Spleen (tissue), 11 donors: ENCODE results near the gene ADAM15. TPM values are rescaled to one million over a fixed set of nuclear protein-coding genes. Genes with fewer than 3 reads are reported as not detected.

Experiments used
- DNase-seq: peaks from one replicate; pipeline ENCODE4 v3.0.0-alpha.2; 2020
- H3K27ac ChIP-seq, 8 donors: fragments of 200-600 bp; sonication (generic) in 7 of 8; 1 replicate in 4 of 8; 2 replicates in 4 of 8; pipeline versions ENCODE4 v1.5.0 to v1.8.0; 2016 to 2021; ENCODE audit warnings: inconsistent platforms in 4 of 8, mild to moderate bottlenecking in 4 of 8, moderate library complexity in 1 of 8
- H3K27me3 ChIP-seq, 7 donors: fragments of 200-600 bp; sonication (generic) in 6 of 7; replicated peaks in 1 of 7; 1 replicate in 4 of 7; 2 replicates in 3 of 7; pipeline versions ENCODE4 v1.5.0 to v1.8.0; 2016 to 2021; ENCODE audit warnings: inconsistent platforms in 3 of 7, mild to moderate bottlenecking in 1 of 7
- H3K36me3 ChIP-seq, 6 donors: fragments of 200-600 bp; sonication (generic) in 5 of 6; 1 replicate in 4 of 6; 2 replicates in 2 of 6; pipeline versions ENCODE4 v1.5.0 to v1.8.0; 2016 to 2021; ENCODE audit warnings: inconsistent platforms in 2 of 6
- H3K4me1 ChIP-seq, 6 donors: fragments of 200-600 bp; sonication (generic) in 5 of 6; 1 replicate in 3 of 6; 2 replicates in 3 of 6; pipeline versions ENCODE4 v1.5.0 to v1.8.0; 2016 to 2021; ENCODE audit warnings: inconsistent platforms in 3 of 6
- H3K4me3 ChIP-seq, 8 donors: fragments of 200-600 bp; sonication (generic) in 7 of 8; 1 replicate in 4 of 8; 2 replicates in 4 of 8; pipeline versions ENCODE4 v1.5.0 to v1.8.0; 2016 to 2021; ENCODE audit warnings: inconsistent platforms in 4 of 8, mild to moderate bottlenecking in 4 of 8, moderate library complexity in 2 of 8
- H3K9me3 ChIP-seq, 8 donors: fragments of 200-600 bp; sonication (generic) in 7 of 8; 1 replicate in 4 of 8; 2 replicates in 4 of 8; pipeline versions ENCODE4 v1.5.0 to v1.8.0; 2016 to 2021; ENCODE audit warnings: inconsistent platforms in 4 of 8
- POLR2A ChIP-seq, 3 donors: fragments of 450-650 bp; IDR thresholded peaks; one replicate each; pipeline ENCODE4 v1.5.1; 2017; ENCODE audit warnings: antibody characterized with exemption in 3 of 3, mild to moderate bottlenecking in 1 of 3
- POLR2AphosphoS5 ChIP-seq, 3 donors: sonication (generic); formaldehyde crosslinking; IDR thresholded peaks; one replicate each; pipeline ENCODE4 v1.5.1; 2017; ENCODE audit warnings: antibody characterized with exemption in 3 of 3
- WGBS, 5 donors: extraction: QIAGEN DNeasy Blood & Tissue Kit in 3 of 5; methylation state at CpG; one replicate each; pipeline versions ENCODE4 v1.1.5 to v1.1.7; 2013 to 2018; 5-methylcytosine and 5-hydroxymethylcytosine counted together
- intact Hi-C: fragments of 100-400 bp; cut with DNase I; formaldehyde crosslinking; loops from one replicate; pipeline ENCODE4 v1.15.0; 2023; ENCODE audit warnings: low total_unique reads
- polyA plus RNA-seq, 3 donors: library from polyadenylated mRNA; stranded (reverse); fragments of 200-250 nt; gene quantifications; one replicate each; pipeline ENCODE4 v1.2.1, GENCODE V29; 2013
- total RNA-seq, 7 donors: library from RNA; depleted of rRNA in 3 of 7; stranded (reverse); fragments of >200 nt in 3 of 7; fragmentation: NEBNext Ultra II Directional in 4 of 7; extraction: Animal tissue kit (Norgen Biotek cat#: 25700) in 4 of 7; gene quantifications; one replicate each; pipeline versions ENCODE4 v1.1.0 to v1.2.1, GENCODE V29; 2016 to 2021
- TF ChIP-seq, protein P1 (sequence below), 11 experiments: fragments of 200-600 bp in 7 of 11; fragments of 450-650 bp in 4 of 11; sonication (generic) in 4 of 11; IDR thresholded peaks in 8 of 11; conservative IDR thresholded peaks in 3 of 11; 1 replicate in 7 of 11; 2 replicates in 4 of 11; pipeline versions ENCODE4 v1.4.0 to v1.8.0; 2016 to 2021; ENCODE audit warnings: antibody characterized with exemption in 11 of 11, inconsistent platforms in 4 of 11, mild to moderate bottlenecking in 1 of 11
- donor health status: healthy with polysubstance abuse.
- donor health status: DM: no; HTN: no; CAD: no; lungs with moderate emphysema.
- donor health status: DM: no; HTN: no; CAD: no.
- donor health status: Bipolar disorder and iron deficiency.
- donor health status: healthy.
- donor health status: DM: no; HTN: no; CAD: no.
- donor health status: DM: yes; HTN: yes; CAD: no.

Gene ADAM15
- total and polyA plus RNA-seq, 10 donors = 70.8 to 313 (median 86.6) TPM

DNA sequence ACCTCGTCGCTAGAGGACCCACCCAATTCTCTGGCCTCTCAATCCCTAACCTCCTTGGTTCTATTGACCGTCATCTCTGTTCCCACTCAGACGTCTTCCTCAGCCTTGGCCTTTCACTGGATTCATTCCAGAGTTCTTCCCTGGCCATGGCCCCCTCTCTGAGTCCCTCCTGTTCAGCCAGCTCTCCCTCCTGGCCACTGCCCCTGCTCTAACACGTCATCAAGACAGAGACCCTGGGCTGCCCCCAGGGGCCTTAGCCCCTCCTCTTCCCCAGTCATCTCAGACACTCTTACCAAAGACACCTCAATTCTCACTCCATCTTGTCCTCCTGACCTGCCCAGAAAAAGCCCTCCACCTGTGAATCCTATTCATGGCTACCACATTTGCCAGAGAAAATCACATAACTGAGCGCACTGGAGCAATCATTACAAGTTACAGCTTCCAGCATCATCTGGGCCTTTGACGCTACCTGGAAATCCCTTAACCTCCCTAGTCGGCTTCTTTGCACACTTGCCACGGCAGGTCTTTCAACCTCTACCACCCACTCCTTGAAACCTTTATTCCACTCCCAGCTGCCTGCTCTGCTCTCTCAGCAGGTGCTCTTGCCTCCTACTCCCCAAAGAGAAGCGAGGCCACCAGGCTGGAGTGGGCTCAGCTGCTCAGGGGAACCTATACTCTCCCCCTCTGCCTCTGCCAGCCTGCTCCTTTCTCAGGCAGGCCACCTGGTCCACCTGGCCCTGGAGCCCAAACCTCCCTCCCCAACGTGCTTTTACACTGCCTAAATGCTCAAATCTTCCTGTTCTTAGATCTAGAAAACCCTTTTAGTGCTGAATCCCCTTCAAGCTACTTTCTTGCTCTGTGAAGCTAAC, 31.5 kb upstream of the ADAM15 start:
- TF ChIP-seq POLR2AphosphoS5 (IDR thresholded peaks at IDR 0.05) = no peak
- no peak for TF ChIP-seq POLR2A (IDR thresholded peaks at IDR 0.05)
- TF ChIP-seq, protein P1, sequence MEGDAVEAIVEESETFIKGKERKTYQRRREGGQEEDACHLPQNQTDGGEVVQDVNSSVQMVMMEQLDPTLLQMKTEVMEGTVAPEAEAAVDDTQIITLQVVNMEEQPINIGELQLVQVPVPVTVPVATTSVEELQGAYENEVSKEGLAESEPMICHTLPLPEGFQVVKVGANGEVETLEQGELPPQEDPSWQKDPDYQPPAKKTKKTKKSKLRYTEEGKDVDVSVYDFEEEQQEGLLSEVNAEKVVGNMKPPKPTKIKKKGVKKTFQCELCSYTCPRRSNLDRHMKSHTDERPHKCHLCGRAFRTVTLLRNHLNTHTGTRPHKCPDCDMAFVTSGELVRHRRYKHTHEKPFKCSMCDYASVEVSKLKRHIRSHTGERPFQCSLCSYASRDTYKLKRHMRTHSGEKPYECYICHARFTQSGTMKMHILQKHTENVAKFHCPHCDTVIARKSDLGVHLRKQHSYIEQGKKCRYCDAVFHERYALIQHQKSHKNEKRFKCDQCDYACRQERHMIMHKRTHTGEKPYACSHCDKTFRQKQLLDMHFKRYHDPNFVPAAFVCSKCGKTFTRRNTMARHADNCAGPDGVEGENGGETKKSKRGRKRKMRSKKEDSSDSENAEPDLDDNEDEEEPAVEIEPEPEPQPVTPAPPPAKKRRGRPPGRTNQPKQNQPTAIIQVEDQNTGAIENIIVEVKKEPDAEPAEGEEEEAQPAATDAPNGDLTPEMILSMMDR (IDR thresholded peaks at IDR 0.05 in 8 of 11, conservative IDR thresholded peaks at IDR 0.05 in 3 of 11) = no peak
- H3K4me3 ChIP-seq = no peak overlapping the region
- no peaks in the 10 kb centered on the region for H3K9me3 ChIP-seq
- peak overlapping the region in 2 of 8 donors; percentile 11 to 99 for H3K27ac ChIP-seq
- H3K4me1 ChIP-seq = peaks cover 22 to 61% (median 50%) of the 10 kb centered on the region in 6 donors
- WGBS, 5 donors = 76 to 83% (median 77%) methylated on average over 11 of the region's 11 CpGs
- H3K27me3 ChIP-seq = no peaks in the 10 kb centered on the region
- intact Hi-C loops = no loop called here
- peaks cover 0 to 24% (median 14%) of the 10 kb centered on the region in 6 donors for H3K36me3 ChIP-seq
- no peak for DNase-seq

DNA sequence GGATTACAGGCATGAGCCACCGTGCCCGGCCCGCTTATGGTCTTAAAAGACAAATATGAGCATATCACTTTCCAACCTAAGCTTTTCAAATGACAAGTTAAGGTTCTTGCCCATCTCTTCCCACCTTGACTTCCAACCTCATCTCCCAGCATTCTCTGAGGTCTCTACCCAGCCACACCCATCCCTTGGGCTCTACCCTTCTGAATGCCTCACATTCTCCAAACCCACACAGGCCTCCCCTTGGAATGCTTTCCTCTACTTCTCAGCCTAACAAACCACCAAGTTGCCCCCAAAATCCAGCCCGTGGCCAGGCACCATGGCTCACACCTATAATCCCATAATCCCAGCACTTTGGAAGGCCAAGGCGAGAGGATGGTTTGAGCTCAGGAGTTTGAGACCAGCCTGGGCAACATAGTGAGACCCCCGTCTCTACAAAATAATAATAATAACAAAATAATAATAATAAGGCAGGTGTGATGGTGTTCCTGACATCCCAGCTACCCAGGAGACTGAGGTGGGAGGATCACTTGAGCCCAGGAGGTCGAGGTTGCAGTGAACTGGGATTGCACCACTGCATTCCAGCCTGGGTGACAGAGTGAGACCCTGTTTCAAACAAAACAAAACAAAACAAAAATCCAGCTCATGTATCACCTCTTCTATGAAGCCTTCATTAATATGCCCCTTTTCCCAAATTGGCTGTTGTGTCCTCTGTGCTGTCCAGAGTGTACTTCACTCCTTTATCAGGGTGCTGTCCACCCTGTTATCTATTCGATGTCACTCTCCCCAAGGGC, 28.8 kb upstream of the ADAM15 start:
- no peaks in the 10 kb centered on the region for H3K27me3 ChIP-seq
- H3K4me1 ChIP-seq = peaks cover 9 to 33% (median 22%) of the 10 kb centered on the region in 6 donors
- H3K4me3 ChIP-seq = no peak overlapping the region
- 77 to 90% (median 86%) methylated on average over 8 of the region's 8 CpGs for WGBS, 5 donors
- H3K9me3 ChIP-seq = no peaks in the 10 kb centered on the region
- intact Hi-C loops = no loop called here
- no peaks in the 10 kb centered on the region for H3K36me3 ChIP-seq
- no peak overlapping the region for H3K27ac ChIP-seq
- TF ChIP-seq, protein P1 (IDR thresholded peaks at IDR 0.05 in 8 of 11, conservative IDR thresholded peaks at IDR 0.05 in 3 of 11) = no peak
- TF ChIP-seq POLR2AphosphoS5 (IDR thresholded peaks at IDR 0.05) (no peak), POLR2A (IDR thresholded peaks at IDR 0.05) (no peak)
- no peak for DNase-seq

DNA sequence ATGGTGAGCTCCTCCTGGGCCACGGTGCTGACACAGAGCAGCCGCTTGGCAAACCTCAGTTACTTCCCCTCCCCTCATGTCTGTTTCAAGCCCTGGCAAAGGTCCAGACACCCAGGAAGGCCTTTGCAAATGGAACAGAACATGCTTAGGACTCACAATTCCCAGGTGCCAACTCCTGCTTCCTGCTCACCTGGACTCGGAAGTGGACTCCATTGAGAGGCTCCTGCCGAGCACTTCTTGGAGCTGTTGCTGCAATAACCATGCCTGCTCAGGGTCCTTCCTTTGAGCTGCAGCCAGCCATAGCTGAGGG, 28.2 kb upstream of the ADAM15 start:
- H3K4me1 ChIP-seq = peaks cover 5 to 28% (median 17%) of the 10 kb centered on the region in 6 donors
- H3K27me3 ChIP-seq = no peaks in the 10 kb centered on the region
- TF ChIP-seq POLR2A (IDR thresholded peaks at IDR 0.05) (no peak), POLR2AphosphoS5 (IDR thresholded peaks at IDR 0.05) (no peak)
- TF ChIP-seq, protein P1 (IDR thresholded peaks at IDR 0.05 in 8 of 11, conservative IDR thresholded peaks at IDR 0.05 in 3 of 11) = no peak
- H3K27ac ChIP-seq = no peak overlapping the region
- no peaks in the 10 kb centered on the region for H3K9me3 ChIP-seq
- DNase-seq = no peak
- intact Hi-C loops = no loop called here
- no peak overlapping the region for H3K4me3 ChIP-seq
- WGBS, 5 donors = 54 to 71% (median 67%) methylated on average over 4 of the region's 4 CpGs
- H3K36me3 ChIP-seq = no peaks in the 10 kb centered on the region

DNA sequence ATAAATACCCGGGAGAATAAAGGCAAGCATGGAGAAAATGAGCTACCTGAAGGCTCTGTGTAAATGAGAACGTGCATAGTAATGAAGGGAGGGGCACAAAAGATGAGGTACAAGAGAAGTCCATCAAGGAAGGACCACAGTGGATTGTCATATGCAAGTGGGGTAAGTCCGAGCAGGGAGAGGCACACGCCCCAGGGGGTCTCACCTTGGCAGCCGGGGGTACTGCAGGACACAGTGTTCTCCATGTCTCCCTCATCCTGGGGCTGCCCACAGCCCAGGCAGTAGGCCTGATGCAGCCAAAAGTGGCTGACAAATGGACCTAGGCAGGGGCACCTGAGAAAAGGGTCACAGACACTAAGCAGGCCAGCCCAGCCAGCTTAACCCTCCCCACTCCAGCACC, 27.5 kb upstream of the ADAM15 start:
- no peak for DNase-seq
- Histone ChIP-seq H3K27me3 (no peaks in the 10 kb centered on the region), H3K9me3 (no peaks in the 10 kb centered on the region), H3K27ac (no peak overlapping the region), H3K4me3 (no peak overlapping the region), H3K36me3 (no peaks in the 10 kb centered on the region), H3K4me1 (peaks cover 0 to 24% (median 9%) of the 10 kb centered on the region in 6 donors)
- TF ChIP-seq, protein P1 (IDR thresholded peaks at IDR 0.05 in 8 of 11, conservative IDR thresholded peaks at IDR 0.05 in 3 of 11) = no peak
- TF ChIP-seq POLR2A (IDR thresholded peaks at IDR 0.05) = no peak
- no peak for TF ChIP-seq POLR2AphosphoS5 (IDR thresholded peaks at IDR 0.05)
- WGBS, 5 donors = 82 to 93% (median 89%) methylated on average over 5 of the region's 5 CpGs
- intact Hi-C loops = no loop called here
